Ramos (cell line): ENCODE measurements around the gene UQCR10.

Source experiments
- in situ Hi-C: fragments of 300-500 bp; cut with MboI; formaldehyde crosslinking; loops from one replicate; pipeline ENCODE4 v1.14.3; 2022; ENCODE audit warnings: low sequenced_read_pairs; ENCODE audit not compliant: unreplicated experiment

UQCR10 gene

DNA sequence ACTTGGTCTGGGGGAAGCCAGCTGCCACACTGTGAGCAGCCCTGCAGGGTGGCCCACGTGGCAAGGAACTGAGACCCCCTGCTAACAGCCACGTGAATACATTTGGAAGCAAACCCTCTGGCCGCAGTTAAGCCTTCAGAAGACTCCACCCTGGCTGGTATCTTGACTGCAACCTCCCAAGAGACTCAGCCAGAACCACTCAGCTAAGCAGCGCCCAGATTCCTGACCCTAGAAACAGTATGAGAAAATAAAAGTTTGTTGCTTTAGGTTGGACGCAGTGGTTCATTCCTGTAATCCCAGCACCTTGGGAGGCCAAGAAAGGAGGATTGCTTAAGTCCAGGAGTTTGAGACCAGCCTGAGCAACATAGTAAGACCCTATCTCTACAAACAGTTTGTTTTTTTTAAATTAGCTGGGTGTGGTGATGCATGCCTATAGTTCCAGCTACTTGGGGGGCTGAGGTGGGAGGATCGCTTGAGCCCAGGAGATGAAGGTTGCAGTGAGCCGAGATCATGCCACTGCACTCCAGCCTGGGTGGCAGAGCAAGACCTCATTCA, 9.0 kb upstream of the UQCR10 start:
- in situ Hi-C loops = no loop called here

DNA sequence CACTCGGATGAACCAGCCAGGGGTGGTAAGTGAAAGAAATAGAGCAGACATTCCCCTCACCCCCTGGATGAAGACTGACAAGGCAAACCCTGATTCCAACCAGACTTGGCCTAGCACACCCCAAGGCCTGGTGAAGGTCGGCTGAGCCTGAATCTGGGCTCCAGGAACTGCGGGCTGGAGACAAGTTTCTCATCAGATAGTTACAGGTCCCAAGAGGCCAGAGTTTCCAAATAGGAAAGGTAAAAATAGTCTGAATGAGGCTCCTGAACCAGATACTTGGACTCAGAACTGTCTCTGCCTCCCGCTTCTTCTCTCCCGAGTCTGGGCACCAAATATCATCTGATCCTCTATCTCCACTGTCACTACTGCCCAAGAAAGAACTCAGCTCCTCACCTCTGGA, 8.2 kb upstream of the UQCR10 start:
- in situ Hi-C loops = no loop called here

DNA sequence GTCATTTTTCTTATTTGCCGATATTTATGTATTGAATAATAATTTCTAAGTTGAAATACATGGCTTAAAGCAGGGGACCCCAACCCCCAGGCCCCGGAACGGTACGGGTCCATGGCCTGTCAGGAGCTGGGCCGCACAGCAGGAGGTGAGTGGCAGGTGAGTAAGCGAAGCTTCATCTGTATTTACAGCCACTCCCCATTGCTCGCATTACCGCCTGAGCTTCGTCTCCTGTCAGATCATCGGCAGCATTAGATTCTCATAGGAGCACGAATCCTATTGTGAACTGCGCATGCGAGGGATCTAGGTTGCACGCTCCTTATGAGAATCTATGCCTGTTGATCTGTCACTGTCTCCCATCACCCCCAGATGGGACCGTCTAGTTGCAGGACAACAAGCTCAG, 4.9 kb upstream of the UQCR10 start:
- in situ Hi-C loops = no loop called here

DNA sequence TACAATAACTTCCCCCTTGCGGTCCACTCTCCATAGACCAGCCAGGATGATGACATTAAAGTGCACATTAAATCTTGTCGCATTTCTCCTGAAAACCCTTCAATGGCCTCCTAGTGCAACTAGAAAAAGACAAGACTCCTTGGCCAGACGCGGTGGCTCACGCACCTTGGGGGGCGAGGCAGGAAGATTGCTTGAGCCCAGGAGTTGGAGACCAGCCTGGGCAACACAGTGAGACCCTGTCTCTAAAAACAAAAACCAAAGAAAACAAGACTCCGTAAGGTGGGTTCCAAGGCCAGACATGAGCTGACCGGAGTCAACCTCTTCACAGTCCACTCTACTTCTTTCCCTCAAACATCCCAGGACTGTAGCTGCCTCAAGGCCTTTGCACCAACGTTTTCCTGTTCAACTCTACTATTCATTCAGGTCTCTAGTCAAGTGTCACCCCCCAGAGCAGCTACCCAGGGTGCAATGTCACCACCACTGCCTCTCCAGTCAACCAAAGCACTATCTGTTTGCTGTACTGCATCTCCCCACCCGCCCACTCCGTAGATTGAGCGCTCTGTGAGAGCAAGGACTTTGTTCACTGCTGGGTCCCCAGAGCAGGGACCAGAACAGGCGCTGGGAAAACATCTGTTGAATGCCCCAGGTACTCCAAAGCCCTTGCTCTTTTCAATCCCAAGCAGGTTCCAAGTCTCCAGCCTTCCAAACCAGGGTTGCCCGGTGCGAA, 1.1 kb upstream of the UQCR10 start:
- in situ Hi-C loops = no loop called here

DNA sequence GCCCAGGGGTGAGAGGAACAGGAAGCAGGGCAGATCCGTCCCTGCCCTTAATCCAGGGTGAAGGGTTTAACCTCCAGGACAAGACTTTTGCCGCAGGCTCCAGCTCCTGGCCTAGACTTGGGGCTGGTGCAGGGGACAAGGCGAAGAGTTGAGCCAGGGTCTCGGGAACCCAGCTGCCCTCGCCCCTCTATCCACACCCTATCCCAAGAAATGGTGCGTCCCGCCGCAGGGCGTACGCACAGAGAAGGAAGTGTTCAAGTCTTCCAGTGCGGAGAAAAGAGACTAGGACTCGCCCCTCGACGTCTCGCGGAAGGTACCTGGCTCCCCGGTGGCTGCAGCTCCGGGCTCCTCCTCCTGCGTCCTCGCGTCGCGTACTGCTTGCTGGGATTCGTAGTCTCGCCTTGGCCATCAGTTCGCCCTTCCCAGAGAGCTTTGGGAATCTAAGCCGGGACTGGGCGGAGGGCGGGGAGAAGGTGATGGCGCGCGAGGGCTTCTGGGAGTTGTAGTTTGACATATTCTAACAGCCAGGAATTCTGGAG, 468 bp upstream of the UQCR10 start, which contains the start of gene ZMAT5:
Gene ZMAT5 (minus strand): TSS at position 376 of the 539 bp plus-strand sequence. CDS start 18,463 bp downstream, outside the sequence.
- in situ Hi-C loops = no loop called here

DNA sequence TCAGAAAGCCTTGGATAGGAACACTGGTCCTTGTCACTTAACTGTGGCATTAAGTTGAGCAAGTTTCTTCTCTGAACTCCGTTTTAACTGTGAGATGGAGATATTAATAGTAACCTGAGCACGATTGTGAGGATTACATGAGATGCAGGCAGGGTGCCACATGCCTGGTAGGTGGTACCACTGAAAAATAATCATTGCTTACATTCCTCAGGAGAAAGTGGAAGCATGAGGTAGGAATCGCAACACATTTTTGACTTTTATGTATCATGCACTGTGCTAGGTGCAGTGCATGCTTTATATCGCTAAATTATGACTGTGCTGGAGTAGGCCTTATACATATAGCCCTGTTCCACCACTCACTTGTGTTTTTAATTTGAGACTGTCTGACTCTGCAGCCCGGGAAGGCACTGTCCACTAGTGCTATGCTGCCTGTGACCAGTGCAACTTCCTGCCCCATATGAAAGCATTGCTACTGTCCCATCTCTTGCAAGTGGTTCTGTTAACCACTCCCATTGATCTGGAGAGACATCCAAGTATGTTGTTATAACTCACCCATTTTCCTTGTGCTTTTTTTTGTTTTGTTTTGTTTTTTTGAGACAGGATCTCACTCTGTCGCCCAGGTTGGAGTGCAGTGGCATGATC, 1.0 kb downstream of the UQCR10 start:
- in situ Hi-C loops = no loop called here

DNA sequence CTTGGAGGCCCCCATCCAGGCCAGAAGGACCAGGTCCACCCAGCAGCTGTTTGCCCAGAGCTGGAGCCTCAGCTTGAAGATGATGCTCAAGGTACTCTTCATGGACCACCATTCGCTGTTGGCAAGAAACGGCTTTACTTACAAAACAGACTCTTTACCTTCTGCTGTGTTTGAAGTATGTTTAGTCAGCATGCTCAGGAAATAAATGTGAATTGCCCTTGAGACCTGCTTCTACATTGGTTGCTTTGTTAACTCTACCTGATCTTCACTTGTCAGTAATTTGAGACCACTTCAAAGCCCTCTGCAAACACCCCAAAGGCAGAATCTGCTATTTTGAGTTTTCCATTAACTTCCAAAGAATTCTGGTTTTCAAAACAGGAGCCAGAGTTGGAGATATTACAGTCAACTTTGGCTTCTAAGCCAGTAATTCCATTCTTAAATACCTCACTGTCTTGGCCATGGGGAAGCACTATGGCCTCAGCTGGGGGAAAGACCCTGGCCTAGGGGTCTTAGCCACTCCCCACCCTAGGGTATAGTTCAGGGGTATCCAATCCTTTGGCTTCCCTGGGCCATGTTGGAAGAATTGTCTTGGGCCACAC, 2.7 kb downstream of the UQCR10 start:
- in situ Hi-C loops = no loop called here

DNA sequence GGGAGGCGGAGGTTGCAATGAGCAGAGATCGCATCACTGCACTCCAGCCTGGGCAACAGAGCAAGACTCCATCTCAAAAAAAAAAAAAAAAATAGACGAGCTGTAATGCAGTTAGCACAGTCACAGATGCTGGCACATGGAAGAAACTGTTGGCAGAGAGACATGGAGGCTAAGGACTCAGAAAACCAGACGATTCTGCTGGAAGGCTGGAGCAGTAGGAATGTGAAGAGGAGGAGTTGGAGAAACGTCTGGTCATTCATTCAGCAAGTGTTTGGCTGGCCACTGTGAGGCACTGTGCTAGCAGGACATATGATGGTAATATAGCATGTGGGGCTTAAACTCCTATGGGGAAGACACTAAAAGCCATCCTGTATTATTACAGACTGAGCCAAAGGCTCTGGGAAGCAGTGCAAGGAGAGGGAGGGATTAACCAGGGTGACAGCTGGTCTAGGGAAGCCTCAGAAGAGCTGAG, 5.0 kb downstream of the UQCR10 start:
- in situ Hi-C loops = no loop called here

DNA sequence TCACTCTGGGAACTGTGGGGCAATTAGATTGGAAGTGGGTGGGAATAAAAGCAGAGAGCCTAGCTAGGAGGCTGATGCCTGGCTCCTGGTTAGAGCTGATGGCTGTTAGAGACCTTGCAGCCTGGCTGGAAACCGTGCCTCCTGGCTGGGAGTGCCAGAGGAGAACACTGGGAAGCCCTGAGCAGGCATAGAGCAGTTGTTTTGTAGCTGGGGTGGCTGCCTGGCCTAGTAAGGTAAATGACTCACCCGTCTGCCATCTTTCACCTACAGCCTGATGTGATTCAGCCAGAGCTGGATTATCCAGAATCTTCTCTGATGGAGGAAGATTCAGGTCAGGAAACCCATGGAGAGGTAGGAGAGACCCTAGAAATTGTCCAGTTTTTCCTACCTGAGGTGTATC, 6.1 kb downstream of the UQCR10 start:
- in situ Hi-C loops = no loop called here

DNA sequence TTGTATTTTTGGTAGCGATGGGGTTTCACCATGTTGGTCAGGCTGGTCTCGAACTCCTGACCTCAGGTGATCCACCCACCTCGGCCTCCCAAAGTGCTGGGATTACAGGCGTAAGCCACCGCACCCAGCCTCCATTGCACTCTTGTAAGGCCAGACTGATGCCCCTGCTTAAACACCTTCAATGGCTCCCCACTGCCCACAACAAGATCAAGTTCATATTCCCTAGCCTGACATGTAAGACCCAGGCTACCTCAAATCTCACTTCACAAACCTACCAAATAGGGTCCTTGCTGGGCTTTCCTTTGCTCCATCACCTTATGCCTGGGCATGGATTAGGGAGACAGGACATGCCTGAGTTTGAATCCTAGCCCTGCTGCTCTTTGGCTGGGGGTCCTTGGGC, 13.1 kb downstream of the UQCR10 start:
- in situ Hi-C loops = no loop called here

DNA sequence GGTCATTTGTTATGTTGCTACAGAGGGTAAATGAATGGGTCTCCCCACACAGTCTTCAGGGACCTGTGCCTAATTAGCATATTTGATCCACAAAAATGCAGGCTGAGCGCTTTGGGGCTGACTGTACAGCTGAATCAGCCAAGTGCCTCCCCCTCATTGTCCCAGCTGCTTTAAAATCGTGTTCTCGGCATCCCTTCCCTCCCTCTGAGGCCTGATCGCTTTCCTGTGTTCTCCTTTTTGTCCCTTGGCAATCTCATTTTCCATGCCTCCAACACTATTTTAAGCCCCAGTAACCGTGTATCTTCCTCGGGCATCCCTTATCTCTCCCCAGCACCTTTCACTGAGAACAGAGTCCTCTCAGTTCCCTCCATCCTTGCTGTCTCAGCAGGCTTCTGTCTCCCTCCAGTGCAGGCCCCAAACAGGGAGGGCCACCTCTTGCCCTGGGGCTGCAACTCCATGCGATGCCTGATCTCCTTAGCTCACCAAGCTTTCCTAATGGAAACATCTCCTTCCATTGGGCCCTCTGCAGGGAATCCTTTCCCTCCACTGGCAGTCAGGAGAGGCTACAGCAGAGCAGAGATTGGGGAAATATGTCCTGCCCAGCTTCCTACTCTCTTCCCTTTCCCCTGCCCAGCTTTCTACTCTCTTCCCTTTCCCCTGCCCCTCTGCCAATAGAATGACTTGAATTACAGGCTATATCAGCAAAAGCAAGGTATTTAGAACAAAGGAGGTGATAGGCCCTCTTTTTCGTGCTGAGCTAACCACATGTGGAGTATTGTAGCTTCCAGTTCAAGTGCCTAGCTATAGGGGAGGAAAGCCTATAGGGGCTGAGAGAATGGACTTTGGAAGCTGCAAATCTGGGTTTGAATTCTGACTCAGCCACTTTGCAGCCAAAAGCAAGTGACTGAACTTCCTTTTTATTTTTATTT, 13.8 kb downstream of the UQCR10 start:
- in situ Hi-C loops = no loop called here

DNA sequence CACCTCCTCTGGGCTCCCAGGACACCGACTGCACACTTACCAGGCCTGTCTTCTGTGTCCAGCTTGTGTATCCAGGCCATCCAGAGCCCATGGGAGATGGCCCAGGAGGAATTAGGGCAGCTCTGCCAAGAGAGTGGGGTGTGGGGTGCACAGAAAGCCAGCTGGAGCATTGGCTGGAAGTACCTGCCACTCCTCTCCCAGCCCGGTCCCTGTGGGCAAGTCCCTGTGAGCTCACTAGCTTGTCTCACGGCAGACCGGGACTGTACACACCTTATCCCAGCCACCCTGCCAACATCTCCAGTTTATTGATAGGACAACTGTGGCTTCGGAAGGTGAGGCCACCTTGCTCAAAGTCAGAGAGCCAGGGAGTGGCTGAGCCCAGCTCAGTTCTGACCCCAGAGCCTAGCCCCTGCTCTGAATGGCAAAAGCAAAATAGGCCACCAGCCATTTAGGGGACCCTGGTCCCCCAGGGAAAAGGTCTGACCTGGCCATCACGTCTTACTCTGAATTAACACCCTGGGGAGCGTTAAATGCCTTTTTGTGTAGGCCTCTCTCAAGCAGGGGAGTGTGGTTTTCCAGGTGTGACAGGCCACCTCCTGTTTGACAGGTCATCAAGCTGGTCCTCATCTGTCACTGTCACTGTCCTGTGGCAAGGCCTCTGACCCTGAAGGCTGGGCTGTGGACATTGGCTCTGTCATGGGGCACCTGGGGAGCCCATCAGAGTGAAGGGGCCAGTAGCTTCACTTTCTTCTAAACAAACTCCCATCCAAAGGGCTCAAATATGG, 15.1 kb downstream of the UQCR10 start:
- in situ Hi-C loops = no loop called here

DNA sequence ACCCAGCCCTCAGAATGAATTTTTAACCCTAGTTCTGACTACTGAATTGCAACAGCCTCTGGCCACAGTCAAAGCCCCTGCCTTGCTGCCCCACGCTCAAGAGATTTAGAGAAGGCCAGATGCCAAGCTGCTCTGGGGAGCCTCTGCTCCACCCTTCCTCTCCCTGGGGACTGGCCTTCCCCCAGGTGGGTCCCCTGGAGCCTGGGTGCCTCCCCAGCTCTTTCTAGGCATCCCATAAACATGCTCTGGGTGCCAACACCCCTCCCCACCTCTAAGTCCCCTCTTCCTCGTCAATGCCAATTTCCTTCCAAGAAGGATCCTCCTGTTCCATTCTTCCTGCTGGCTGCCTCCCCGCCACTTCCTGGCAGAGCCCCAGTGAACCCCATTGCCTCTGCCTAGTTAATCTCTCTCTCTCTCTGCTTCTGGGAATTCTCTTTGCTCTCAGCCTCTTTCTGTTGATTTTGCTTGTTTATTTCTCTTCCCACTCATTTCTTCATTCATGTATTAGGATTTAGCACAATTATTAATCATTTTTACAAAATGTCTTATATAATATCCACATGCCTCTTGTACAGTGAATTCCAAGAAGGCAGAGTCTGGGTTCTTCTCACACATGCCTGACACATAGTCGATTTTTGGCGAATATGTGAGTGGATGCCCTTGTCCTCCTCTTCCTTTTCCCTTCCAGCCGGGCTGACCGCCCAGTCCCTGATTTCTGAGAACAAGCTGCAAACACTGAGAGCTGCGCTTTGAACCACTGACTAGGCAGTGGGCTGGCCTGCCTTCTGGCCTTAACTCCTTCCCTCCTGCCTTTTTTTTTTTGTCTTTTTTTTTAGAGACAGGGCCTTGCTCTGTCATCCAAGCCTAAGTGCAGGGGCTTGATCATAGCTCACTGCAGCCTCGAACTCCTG, 17.5 kb downstream of the UQCR10 start:
- in situ Hi-C loops = no loop called here

DNA sequence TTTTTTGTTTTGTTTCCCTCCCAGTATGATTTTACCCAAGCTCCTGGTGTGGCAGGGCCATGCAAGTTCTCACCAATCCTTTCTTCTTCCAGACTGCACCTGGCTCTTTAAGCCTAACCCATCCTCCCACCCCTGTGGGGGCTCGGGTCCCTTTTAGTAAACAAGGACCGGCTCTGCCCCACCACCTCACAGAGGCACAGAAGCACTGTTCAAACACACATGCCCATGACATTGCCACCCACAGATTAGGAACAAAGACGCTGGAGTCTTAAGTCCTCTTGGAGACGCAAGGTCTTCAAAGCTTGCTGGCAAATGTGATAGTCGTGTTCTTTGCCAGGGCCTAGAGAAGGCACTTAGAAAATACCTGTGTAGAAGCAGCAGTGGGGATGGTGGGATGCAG, 18.9 kb downstream of the UQCR10 start:
- in situ Hi-C loops = no loop called here

DNA sequence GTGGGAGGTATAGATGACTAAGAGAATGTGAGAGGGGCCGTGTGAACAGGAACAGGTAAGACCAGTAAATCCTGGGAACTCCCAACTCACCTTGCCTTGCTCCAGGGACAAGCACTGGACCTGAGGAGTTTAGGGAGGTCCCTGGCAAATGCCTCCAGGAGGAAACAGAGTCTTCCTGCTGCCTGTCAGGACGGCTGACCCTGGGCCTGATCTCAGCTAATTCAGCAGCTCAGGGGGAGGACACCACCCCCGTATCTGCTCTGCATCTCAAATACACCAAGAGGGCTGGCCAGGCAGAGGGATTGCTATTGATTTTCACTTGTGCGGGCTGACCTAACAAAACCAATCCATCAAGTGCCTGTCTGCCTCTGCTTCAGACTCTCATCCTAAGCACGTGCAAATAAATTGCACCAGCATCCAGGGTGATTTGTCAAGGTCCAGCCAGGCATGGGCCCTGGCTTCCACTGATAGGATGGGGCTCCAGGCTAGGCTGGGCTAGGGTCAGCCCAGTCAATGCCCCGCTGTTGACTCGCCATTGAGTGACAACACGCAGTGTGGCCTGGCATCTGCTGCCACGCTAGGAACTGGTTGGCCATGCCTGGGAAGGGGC, 20.3 kb downstream of the UQCR10 start:
- in situ Hi-C loops = no loop called here

DNA sequence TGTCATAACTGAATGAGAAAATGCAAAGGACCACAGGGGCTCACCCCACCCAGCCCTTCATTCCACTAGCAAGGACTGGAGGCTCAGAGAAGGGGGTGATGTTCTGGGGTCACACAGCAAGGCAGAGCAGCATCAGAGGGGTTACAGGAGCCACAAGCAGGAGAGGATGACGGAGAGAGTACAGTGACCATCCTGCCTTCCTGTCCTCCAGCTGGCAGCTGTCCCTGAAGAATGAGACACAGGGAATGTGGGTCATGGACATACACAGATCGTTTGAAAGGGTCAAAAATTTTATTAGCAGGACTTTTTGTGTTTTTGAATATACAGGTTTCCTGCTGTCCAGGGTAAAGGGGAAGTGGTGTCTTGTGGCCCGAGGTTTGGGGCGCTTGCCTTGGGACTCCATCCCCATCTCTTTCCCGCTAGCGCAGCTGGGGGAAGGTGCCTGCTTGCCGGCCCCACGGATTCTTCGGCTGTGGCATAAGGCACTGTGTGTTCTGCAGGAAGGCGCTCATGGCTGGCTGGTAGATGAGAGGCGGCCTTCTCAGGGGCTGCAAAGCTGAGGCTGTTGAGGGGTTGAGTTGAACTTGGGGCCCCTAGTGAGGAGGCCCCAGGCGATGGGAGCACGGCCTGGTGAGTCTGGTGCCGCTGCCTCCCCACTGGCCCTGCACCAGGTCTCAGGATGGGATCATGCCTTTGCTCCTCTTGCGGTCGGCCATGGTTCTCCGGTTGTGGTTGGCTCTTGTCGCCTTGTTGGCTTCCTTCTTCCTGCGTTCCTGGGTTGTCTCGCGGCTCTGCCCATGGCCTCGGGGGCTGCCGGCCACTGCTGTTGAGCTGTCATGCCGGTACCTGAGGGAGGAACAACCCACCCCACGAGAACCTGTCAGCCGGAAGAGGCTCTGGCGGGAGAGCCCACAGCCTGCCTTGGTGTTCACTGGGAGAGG, 21.4 kb downstream of the UQCR10 start:
- in situ Hi-C loops = no loop called here

DNA sequence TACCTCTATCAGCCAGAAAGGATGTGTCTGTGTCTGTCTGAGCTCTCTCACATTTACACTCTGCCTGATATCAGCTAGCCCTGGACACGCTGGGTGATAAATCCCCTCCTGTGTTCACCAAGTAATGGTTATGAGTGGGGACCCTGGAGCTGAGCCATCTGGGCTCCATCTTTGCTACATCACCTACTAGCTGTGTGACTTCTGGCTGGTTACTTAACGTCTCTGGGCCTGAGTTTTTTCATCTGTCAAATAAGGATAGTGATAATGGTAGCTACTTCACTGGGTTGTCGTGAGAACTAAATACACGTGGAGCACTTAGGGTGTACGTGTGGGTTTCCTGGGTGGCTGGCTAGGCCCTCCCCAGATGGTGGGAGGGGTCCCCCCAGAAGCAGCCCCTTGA, 22.9 kb downstream of the UQCR10 start:
- in situ Hi-C loops = no loop called here
